Measurements from ENCODE around the gene AGK. TPM values are rescaled to one million over a fixed set of nuclear protein-coding genes. Genes with fewer than 3 reads are reported as not detected.
A peak's percentile ranks its signal among the peaks of the same experiment; 100 is the strongest.

AGK gene
- 30.0 and 34.0 TPM in 2 replicates for total RNA-seq (2021; fragmentation: NEBNext Ultra II Directional; extraction: Animal tissue kit (Norgen Biotek cat#: 25700))
- 19.9 and 25.8 TPM in 2 replicates for polyA plus RNA-seq (2011; rRNA removed)
- 29.2 TPM for polyA plus RNA-seq (2011; cell fraction: cytosol; rRNA removed)
- polyA plus RNA-seq (2011; cell fraction: nucleus; rRNA removed): 36.8 TPM
- 18.9 to 23.0 TPM (median 21.6 TPM) in 4 replicates for polyA plus RNA-seq (2012, experiment 1 of 2)
- polyA plus RNA-seq (2012, experiment 2 of 2): 7.0 TPM
- 25.1 TPM for polyA plus RNA-seq (2013, experiment 1 of 2)
- 26.4 TPM for polyA plus RNA-seq (2013, experiment 2 of 2)
- 36.6 and 38.8 TPM in 2 replicates for polyA minus RNA-seq (2011; rRNA and poly(A)+ RNA removed)
- 11.2 TPM for polyA minus RNA-seq (2011; cell fraction: cytosol; rRNA and poly(A)+ RNA removed)
- 61.6 TPM for polyA minus RNA-seq (2011; cell fraction: nucleus; rRNA and poly(A)+ RNA removed)
- long read RNA-seq, experiment 1, partial matches to known transcripts: 11 of 20 reads
- long read RNA-seq, experiment 1, other reads (novel, unspliced or antisense): 7 of 20 reads
- long read RNA-seq, experiment 2, partial matches to known transcripts: 1 of 4 reads
- long read RNA-seq, experiment 2, other reads (novel, unspliced or antisense): 1 of 4 reads

GRCh38 chr7:141551094-141551781, at the start of gene AGK:
TSS of gene AGK (plus strand) at chr7:141551410. CDS start at chr7:141555467, 4,057 bp downstream.
- peak within 1 kb of the TSS; percentile 75; the same call in 1 of the 2 replicates for H2BK15ac ChIP-seq (ENCODE audit: low read length)
- ChIA-PET CTCF (ENCODE audit: partially characterized antibody) (interaction anchor here (1.0 to 1.7 kb wide), 8 partner anchors 10 to 276 kb away, joined by 3 to 6 read pairs (median 4); no protein-coding TSS in a partner anchor), POLR2A (ENCODE audit: partially characterized antibody) (interaction anchor here (0.9 to 4.4 kb wide), 8 partner anchors 8 to 479 kb away, joined by 3 to 20 read pairs (median 4); no protein-coding TSS in a partner anchor)
- H3K14ac ChIP-seq (ENCODE audit: insufficient read length): no peak within 1 kb of the TSS
- peaks cover 3 to 5% (median 5%) of the 10 kb centered on the region in 4 experiments; a peak in 6 of 7 replicates for H3K4me1 ChIP-seq (replicated peaks in 1 of 4; ENCODE audit: control insufficient read depth in 3 of 4, insufficient read depth in 4 of 4, low read length in 3 of 4)
- peak within 1 kb of the TSS; percentile 90 for H2AFZ ChIP-seq (ENCODE audit: low read length)
- peak within 1 kb of the TSS; percentile 95 for H4K91ac ChIP-seq (replicated peaks; ENCODE audit: insufficient read length, low read length)
- H4K8ac ChIP-seq (ENCODE audit: extremely low read depth, insufficient read depth, low read length): peak within 1 kb of the TSS; percentile 93
- H3K4me3 ChIP-seq (ENCODE audit: extremely low read depth in 1 of 4, insufficient read depth in 2 of 4, low read depth in 3 of 4, low read length in 4 of 4): peak within 1 kb of the TSS; percentile 63 to 86 (median 72)
- peak within 1 kb of the TSS; percentile 67 to 86 for H3K4me2 ChIP-seq (ENCODE audit: insufficient read depth in 1 of 2, low read depth in 2 of 2, low read length in 2 of 2)
- H3K36me3 ChIP-seq (ENCODE audit: control insufficient read depth in 2 of 4, insufficient read depth in 4 of 4, low read length in 3 of 4): peaks cover 0 to 5% (median 1%) of the 10 kb centered on the region in 4 experiments; a peak in 4 of 8 replicates
- peak within 1 kb of the TSS; percentile 49 to 74 (median 64) for H3K9ac ChIP-seq (replicated peaks in 1 of 4; ENCODE audit: extremely low read depth in 1 of 4, low read depth in 3 of 4, low read length in 3 of 4)
- peak within 1 kb of the TSS; percentile 61 for H4K5ac ChIP-seq (ENCODE audit: insufficient read length, low read depth, low read length)
- H2BK12ac ChIP-seq (ENCODE audit: low read depth, low read length): peak within 1 kb of the TSS; percentile 71; the same call in 1 of the 2 replicates
- peaks cover 2% of the 10 kb centered on the region; the same call in 1 of the 2 replicates for H3K79me1 ChIP-seq (ENCODE audit: low read depth, low read length)
- no peak within 1 kb of the TSS for H3K23ac ChIP-seq (ENCODE audit: insufficient read length)
- H2BK5ac ChIP-seq (ENCODE audit: low read depth, low read length): peak within 1 kb of the TSS; percentile 82
- no peaks in the 10 kb centered on the region for H4K20me1 ChIP-seq (replicated peaks in 1 of 2; ENCODE audit: control insufficient read depth in 1 of 2, insufficient read depth in 2 of 2, low read length in 2 of 2)
- H3K56ac ChIP-seq (replicated peaks; ENCODE audit: insufficient read length, low read depth, low read length): peak within 1 kb of the TSS; percentile 20
- 2% methylated on average over 31 of the region's 66 CpGs; no CpG with 5 or more reads in 1 of the 2 experiments for WGBS, 2 experiments (ENCODE audit: extremely low coverage in 1 of 2, insufficient coverage in 1 of 2, insufficient read length in 1 of 2, insufficient replicate concordance in 2 of 2, low coverage in 1 of 2, low lambda C conversion rate in 2 of 2, missing lambda C conversion rate in 1 of 2)
- no peaks in the 10 kb centered on the region for H3K27me3 ChIP-seq (replicated peaks in 1 of 4; ENCODE audit: control insufficient read depth in 3 of 4, extremely low read depth in 1 of 4, insufficient read depth in 3 of 4, low read length in 3 of 4)
- peak within 1 kb of the TSS; percentile 63; the same call in 1 of the 2 replicates for H3K18ac ChIP-seq (ENCODE audit: extremely low read depth, low read length)
- FAIRE-seq (no peak), DNase-seq (ENCODE audit: low read depth in 1 of 2, low spot score in 2 of 2) (peak; percentile 43 to 88)
- peak within 1 kb of the TSS; percentile 52 for H2BK20ac ChIP-seq (ENCODE audit: low read length)
- H2AK5ac ChIP-seq (ENCODE audit: low read depth, low read length): peak within 1 kb of the TSS; percentile 61; the same call in 1 of the 2 replicates
- H3K79me2 ChIP-seq (ENCODE audit: control insufficient read depth in 1 of 2, insufficient read depth in 2 of 2, low read length in 2 of 2): peaks cover 0 to 5% of the 10 kb centered on the region in 2 experiments; a peak in 2 of 4 replicates
- no peak within 1 kb of the TSS for H2BK120ac ChIP-seq (replicated peaks; ENCODE audit: low read depth, low read length)
- no peaks in the 10 kb centered on the region for H3K9me3 ChIP-seq (ENCODE audit: insufficient read depth in 2 of 2, low read depth in 1 of 2, low read length in 1 of 2)
- peak within 1 kb of the TSS; percentile 3; the same call in 1 of the 2 replicates for H3K27ac ChIP-seq (ENCODE audit: low read depth, low read length)
- H3K4ac ChIP-seq (replicated peaks; ENCODE audit: insufficient read length, low read depth, low read length): peak within 1 kb of the TSS; percentile 95
- H3K23me2 ChIP-seq (ENCODE audit: low read depth, low read length): peaks cover 12% of the 10 kb centered on the region
- 0 out of 2 replicates have a peak, but pooled peaks have one; percentile 18 for TF ChIP-seq GTF2F1 (IDR thresholded peaks at IDR 0.05; ENCODE audit: borderline replicate concordance, low read depth, low read length)
- no peak; a peak in 1 of 4 replicates for TF ChIP-seq SIN3A (conservative IDR thresholded peaks at IDR 0.05 in 1 of 2, IDR thresholded peaks at IDR 0.05 in 1 of 2; ENCODE audit: low read depth in 1 of 2, low read length in 2 of 2)
